GM12801 (cell line): ENCODE data around the gene ACSS3.

Experiments
- CTCF ChIP-seq: IDR thresholded peaks from one replicate; pipeline ENCODE4 v1.5.1; 2011; ENCODE audit warnings: control low read depth; ENCODE audit not compliant: insufficient read length; ENCODE audit errors: extremely low read depth

The ACSS3 gene

DNA sequence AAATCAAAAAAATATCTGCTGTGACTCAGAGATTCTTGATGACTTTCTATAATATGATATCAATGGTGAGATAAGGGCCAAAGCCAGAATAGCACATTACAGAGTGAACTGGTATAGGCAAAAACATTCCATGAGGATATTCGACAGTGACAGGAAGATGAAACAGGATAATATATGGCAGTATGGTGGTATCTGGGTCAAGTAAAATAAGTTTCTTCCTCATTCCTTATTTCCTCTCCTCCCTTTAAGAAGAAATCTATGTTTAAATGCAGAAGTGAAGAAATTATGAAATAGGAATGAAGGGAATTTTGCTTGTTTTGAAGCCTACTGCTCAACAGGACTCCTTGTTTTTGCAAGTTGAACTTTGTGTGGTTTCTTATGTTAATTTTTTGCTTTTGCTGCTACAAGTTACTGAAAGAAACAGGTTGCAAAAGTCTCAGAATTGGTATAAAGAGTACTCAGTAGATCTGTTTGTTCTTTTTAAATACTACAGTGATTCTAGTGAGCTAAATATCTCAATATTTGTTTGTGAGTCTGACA, 7.0 kb downstream of the ACSS3 start:
- no peak for TF ChIP-seq CTCF

GRCh38 chr12:81085832-81086231, 8.0 kb downstream of the ACSS3 start:
- TF ChIP-seq CTCF, result no peak

- no peak for TF ChIP-seq CTCF
Measured at GRCh38 chr12:81086342-81086741, 8.5 kb downstream of the ACSS3 start.

DNA sequence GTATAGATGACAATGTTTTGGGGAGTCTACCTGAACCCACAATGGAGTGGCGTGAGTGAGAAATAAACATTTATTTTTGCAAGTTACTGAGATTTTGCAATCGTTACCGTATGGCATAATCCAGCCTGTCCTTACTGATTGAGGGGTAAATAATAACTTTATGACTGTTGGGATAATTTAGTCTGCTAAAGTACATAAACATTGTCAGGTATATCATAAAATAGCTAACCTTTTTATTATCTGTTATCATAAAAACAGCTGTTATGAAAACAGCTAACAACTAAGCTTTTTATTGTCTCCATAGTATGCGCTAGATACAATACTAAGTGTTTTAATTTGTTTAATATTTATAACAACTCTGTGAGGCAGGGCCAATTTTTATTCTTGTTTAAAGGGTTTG, 10.3 kb downstream of the ACSS3 start:
- TF ChIP-seq CTCF, result no peak

DNA sequence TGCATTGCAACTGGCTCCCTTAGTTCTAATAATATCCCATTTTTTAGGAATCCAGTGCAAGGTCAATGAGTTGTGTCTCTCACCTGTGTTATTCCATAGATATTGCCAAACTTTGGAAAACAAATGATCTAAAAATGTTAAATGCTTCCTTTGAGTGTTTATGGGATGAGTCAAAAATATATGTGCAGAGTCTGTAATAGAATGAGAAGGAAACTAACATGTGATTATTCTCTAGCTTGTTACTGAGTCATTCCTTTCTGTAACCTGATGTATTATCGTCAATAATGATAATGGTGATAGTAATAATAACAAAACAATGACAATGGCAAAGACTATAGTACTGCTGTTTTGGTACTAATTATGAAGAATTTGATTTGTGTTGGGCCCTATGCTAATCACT, 11.5 kb downstream of the ACSS3 start:
- no peak for TF ChIP-seq CTCF

GRCh38 chr12:81092053-81092452, 14.2 kb downstream of the ACSS3 start:
- TF ChIP-seq CTCF, result no peak

DNA sequence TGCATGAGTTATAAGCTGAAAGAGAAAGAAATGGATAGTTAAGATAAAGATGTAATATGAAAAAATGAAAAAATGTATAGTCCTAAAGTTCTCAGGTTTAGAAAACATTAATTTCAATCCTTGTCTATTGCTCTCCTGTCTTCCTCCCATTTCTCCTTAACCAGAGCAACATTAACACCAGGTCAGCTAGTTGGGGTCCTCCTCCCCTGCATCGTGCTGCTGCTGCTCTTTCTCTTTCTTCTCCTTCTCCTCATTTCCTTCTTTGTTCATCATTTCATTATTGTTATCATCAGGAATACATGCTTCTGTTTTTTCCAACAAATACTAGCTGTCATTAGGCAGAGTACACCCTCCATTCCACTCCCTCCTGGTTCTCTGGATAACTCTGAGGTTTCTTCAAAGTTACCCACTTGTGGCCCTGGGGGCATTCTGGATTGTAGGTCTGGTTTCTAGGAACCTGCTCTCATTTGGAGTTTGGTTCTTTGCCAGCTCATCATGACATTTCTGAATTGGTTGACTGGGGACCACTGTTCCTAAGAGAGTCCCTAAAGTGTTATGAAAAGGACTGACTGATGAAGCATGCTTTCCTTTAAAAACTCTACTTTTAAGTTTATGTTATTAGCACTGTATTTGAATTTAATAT, 17.0 kb downstream of the ACSS3 start:
- TF ChIP-seq CTCF, result no peak
